ENCODE results near the gene PCDHB5.
A peak's percentile ranks its signal among the peaks of the same experiment; 100 is the strongest.

DNA sequence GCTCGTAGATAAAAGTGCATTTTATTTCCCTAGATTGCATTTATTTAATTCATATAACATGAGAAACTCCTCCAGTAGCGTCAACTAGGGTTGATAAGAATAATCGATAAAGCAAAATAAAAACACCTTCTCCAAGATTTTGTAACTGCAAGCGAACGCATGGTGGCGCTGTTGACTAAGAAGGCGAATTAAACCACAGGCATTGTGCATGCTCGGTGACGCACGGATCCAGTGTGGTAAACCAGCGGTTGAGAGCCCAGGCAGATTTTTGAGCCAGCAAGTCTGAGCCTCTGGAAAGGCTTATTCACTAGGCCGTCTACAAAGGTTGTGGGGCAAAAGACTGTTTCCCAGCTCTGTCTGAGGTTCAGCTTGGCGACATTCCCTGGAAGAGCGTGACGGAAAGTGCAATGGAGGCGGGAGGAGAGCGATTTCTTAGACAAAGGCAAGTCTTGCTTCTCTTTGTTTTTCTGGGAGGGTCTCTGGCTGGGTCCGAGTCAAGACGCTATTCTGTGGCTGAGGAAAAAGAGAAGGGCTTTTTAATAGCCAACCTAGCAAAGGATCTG lies 34.7 kb upstream of the PCDHB5 start, which contains the start of gene PCDHB3:
- no peak for TF ChIP-seq POLR2A (IDR thresholded peaks at IDR 0.05)
- TF ChIP-seq CTCF (IDR thresholded peaks at IDR 0.05): peak in 3 of 4 experiments; percentile 0 to 25 (median 16)
